K562 (cell line): ENCODE data around the gene IL25.

Experiments used
- CTCF ChIP-seq, 3 experiments: IDR thresholded peaks in 2 of 3; conservative IDR thresholded peaks in 1 of 3; 2 replicates each; pipeline ENCODE4 v1.5.1; 2011 to 2012; ENCODE audit warnings: low read length in 3 of 3, mild to moderate bottlenecking in 3 of 3, control low read depth in 2 of 3, improper control_type of control experiment in 1 of 3, inconsistent platforms in 1 of 3, low read depth in 1 of 3, mixed read lengths in 1 of 3, moderate library complexity in 1 of 3; ENCODE audit not compliant: insufficient read depth in 2 of 3
- FOXM1 ChIP-seq, 2 experiments: fragments of 450-650 bp in 1 of 2; sonication (generic) in 1 of 2; formaldehyde crosslinking in 1 of 2; IDR thresholded peaks; 2 replicates each; pipeline versions ENCODE4 v1.6.1 to v1.9.0; 2017 to 2022; ENCODE audit warnings: low read depth in 2 of 2, mild to moderate bottlenecking in 2 of 2, missing genetic modification reagents in 1 of 2, moderate library complexity in 1 of 2
- RBBP5 ChIP-seq: fragments of 200-600 bp; sonication (generic); IDR thresholded peaks from 2 replicates; pipeline ENCODE4 v1.6.1; 2012; ENCODE audit warnings: borderline replicate concordance, mild to moderate bottlenecking, low read length, control low read depth, inconsistent platforms; ENCODE audit not compliant: insufficient read depth, poor library complexity, severe bottlenecking
- SMC3 ChIP-seq: conservative IDR thresholded peaks from 2 replicates; pipeline ENCODE4 v1.6.1; 2011; ENCODE audit warnings: low read depth, low read length, improper control_type of control experiment; ENCODE audit not compliant: insufficient read depth

DNA sequence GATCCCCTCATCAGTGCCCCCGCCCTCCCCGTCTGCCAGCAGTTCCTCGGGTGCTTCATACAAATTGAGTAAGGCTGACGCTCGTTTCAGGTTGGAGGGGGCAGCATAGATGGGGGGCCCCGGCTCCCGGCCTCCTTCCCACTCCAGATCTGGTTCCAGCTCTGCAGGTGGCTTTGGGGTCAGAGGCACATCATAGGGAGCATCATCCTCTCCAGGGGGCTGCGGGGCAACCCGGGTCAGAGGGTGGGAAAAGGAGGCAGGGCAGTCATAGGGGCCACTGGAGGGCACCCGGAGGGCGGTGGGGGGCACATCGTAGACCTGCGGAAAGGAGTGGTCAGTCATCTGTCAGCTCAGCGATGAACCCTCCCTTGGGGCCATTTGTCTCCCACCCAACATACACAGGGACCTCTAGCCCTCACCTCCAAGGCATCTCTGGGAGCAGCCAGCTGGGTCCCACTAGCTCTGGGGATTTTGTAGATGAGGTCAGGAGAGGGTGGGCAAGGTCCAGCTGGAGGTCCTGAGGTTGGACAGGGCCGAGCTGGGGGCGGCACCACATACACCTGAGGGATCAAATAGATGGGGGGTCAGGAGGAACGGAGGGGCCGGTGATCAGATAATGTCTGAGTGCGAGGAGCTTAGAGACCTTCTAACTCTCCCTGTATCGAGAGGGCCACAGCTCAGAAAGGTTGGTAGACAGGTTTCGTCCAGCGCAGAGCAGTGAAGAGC, 12.7 kb upstream of the IL25 start:
- TF ChIP-seq SMC3: no peak
- no peak for TF ChIP-seq CTCF (IDR thresholded peaks at IDR 0.05 in 2 of 3, conservative IDR thresholded peaks at IDR 0.05 in 1 of 3; ENCODE audit: insufficient read depth in 2 of 3, low read depth in 1 of 3, low read length in 3 of 3)
- no peak for TF ChIP-seq RBBP5
- TF ChIP-seq FOXM1 (IDR thresholded peaks at IDR 0.05; ENCODE audit: low read depth): no peak
- no peak for TF ChIP-seq FOXM1 (CRISPR knock-in tag; IDR thresholded peaks at IDR 0.05; ENCODE audit: low read depth)
